GM21737 (cell line): Measurements from ENCODE around the gene ELMO3.

Experiments
- ATAC-seq: cut with Tn5 transposase; IDR thresholded peaks from one replicate; pipeline ENCODE4 v1.9.1; 2021; ENCODE audit warnings: mild to moderate bottlenecking, moderate library complexity; ENCODE audit not compliant: unreplicated experiment

The ELMO3 gene

DNA sequence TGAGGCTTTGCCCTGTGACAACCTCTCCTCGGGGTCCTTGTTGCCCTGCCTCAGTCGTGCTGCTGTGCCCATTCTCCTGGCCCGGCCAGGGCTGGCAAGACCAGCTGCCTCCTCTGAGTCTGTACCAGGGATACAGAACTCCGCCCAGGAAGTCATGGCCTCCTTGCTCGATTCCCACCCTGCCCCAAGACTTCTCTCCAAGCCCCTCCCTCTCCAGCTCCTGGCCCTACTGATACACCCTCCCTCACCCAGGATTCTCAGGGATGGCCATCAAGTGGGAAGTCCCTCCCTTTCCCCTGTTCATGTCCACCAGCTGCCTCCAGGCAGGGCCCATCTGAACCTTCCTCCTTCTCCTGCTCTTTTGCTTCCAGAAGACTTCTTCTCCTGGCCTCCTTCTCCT, 16.8 kb downstream of the ELMO3 start:
- no peak for ATAC-seq

DNA sequence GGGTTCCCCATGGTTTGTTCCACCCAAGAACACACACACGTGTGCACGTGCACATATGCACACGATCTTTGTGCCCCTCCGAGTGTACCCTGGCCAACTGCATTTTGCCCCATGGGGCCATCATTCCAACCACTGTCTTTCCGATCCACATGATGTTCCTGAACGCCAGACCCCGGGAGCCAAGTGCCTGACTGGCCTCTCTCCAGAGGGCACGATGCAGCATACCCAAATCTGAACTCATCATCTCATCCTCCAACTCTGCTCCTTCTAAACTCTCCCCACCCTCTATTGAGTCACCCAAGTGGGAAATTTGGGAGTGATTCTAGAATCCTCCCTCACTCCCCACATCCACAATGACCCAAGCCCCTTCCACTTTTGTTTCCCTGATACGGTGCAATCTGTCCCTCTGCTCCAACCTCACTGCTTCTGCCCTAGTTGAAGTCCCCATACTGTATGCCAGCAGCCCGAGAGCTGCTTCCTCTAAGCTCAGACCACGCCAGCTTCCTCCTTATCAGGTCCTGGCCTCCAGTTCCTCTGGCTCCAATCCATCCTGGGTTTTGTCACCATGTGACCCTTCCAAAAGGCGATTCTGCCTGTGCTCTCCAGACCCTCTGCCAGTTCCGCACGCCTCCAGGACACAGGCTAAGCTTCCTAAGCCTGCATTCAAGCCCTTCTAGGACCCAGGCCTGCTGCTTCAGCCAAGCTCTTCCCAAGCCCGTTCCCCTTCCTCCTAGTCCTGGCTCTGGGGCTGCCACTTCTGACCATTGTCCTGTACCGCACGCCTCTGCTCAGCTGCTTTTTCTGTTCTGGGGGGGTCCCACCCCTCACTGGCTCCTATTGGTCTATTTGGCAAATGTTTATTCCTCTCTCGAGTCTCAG, 17.9 kb downstream of the ELMO3 start:
- ATAC-seq = no peak

DNA sequence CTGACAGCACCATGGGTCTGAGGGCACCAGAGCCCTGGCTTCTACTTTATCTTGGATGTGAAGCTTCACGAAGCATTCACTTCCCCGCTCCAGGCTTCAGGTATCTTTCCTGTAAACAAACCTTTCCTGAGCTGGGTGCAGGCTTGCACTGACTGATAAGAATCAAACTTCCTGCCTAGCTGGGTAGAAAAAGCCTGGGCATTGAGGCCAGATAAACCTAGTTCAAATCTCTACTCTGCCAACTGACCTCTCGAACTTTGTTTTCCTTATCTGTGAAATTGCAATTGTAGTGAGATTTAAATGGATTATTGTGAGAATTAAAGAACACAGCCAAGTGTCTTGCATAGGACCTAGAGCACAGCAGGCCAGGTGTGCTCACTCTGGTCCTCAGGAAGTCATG, 25.1 kb downstream of the ELMO3 start:
- ATAC-seq = no peak

DNA sequence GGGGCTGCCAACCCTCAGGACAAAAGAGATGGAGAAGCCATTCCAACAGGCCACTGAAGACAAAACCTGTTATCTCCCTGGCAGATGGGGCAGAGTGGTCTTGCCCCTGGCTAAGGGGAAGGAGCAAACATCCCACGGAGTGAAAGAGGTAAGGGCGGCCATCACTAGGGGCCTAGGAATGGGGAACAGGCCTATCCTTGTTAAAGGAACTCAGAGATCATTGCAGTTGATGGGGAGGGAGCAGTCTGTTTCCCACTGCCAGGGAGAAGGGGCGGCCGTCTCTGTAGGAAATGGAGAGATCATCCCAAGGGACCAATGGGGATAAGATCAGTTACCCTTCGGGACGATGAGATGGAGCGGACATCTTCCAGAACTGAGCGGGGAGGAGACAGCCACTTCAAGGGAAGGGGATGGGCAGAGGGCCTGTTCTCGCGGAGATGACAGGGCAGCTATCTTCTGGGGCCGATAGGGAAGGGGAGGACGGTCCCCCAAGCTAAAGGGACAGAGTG, 27.4 kb downstream of the ELMO3 start:
- ATAC-seq = no peak

DNA sequence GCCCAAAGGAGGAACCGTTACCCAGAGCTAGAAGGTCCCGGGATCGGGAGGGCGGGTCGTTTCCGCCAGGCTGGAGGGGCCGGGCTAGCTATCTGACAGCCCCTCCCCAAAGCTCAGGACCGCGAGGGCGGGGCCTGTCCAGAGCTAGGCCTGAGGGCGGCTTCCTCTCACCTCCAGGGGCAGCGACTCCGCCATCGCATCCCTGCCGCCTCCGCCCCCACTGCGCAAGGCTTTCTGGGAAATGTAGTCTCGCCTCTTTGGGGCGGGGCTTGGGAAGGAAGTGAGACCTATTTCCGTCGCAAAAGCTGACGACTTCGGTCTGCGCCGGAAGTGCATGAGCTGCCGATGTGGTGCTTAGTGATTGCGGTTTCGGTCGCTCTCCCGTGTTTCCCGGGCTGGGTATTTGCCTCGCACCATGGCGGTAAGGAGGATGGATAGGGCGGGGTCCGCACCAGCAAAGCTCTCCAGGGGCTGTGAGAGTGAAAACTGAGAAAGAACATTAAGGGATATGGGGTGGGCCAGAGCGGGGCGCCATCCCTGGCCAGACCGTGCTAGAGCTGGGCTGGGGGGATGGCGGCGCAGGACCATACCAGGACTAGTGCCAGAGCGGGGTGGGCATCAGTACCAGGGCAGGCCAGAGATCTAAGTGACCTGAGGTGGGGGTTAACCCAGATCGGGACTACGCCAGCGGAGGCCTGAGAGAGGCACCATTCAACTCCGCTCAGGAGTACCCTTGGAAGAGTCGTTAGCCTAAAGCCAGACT, 28.1 kb downstream of the ELMO3 start, which contains the start of gene TMEM208:
Gene TMEM208, plus strand, starts transcription at position 327 of the 763 bp plus-strand sequence. Its CDS starts 89 bp downstream, at position 416.
- ATAC-seq = peak; percentile 90

DNA sequence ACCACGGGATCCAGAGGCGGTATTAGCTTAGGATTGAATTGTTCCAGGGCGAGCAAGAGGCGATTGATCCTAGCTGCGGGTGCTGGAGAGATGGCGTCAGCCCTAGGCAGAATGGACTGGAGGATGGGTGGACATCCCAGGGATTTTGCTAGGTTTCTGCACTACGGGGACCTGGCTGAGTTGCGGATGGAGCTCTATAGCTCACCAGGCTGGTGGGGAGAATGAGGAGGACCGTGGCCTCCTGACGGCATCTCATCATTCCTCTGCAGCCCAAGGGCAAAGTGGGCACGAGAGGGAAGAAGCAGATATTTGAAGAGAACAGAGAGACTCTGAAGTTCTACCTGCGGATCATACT, 28.6 kb downstream of the ELMO3 start:
- ATAC-seq = no peak

DNA sequence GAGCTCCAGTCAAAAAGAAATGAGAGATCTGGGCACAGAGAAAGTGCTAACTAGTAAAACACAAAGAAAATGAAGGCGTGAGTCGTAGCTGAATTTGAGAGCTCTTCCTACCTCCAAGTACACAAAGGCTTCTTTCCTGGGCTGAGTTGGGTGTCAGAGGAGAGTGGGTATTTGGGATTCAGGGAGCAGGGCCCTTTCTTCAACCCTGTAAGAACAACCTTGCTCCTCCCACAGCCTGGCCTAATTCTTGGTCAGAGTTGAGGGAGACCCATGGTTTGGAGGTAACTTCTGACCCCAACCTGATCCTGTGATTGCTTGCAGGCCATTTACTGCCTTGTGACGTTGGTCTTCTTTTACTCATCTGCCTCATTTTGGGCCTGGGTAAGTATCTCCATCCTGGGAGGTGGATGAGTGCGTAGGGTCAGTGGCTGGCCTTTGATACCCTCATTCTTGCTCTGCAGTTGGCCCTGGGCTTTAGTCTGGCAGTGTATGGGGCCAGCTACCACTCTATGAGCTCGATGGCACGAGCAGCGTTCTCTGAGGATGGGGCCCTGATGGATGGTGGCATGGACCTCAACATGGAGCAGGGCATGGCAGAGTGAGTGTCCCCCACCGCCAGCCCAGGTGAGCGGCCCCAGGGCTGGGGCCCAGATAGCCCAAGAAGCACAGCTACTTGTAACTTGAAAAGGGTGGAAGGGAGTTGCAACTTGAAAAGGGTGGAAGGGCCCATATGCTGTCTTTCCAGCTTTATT, 29.3 kb downstream of the ELMO3 start:
- ATAC-seq = no peak

DNA sequence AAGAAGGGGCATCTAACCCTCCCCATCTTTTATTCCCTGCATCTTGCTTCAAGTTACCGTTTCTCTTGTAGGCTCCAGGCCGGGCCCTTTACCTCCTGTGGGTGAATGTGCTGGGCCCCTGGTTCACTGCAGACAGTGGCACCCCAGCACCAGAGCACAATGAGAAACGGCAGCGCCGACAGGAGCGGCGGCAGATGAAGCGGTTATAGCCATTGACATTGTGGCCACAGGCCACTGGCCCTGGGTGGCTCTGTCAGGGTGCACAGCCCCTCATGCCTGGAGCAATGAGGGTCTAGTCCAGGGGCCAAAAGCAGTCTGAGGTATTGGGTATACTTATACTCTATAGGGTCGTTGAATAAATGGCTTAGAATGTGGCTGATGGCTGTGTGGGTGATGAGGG, 30.0 kb downstream of the ELMO3 start:
- ATAC-seq = no peak

DNA sequence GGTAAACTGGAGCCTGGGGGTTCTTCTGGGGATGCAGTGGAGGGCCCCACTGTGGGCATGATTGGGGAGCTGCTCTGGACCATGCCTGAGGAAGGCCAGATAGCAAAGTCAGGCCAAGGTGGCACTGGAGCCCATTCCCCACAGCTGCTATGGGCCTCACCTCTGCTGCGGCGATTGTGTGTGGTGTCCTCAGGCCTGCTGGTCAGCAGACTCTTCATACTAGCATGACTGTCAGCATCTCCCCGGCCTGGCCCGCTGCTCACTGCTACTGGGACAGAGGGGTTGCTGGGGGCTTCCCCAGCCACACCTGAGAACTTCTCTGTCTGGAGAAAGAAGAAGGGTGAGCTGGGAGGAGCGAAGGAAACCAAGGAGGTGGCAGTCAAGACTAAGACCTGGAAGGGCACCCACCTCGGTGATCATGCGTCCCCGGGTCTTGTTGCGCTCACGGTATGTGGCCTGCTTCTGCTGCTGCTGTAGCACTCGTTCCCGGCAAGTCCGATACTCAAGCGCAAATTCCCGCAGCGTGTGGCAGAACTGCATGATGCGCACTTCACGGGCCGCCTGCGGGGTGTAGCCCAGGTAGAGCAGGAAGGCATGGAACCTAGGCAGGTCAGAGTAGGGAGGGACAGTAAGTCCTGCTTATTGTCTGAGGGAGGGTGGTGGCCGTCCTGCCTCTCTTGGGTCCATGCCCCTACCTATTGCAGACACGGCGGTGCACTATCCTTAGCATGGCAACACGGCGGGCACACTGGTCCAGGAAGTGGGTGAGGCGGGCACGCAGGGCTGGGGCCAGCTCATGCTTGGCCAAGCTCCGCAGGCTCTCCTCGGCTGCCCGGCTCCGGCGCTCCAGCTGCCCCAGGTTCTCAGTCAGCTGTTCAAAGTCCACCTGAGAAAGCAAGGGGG, 31.2 kb downstream of the ELMO3 start:
- ATAC-seq = no peak

DNA sequence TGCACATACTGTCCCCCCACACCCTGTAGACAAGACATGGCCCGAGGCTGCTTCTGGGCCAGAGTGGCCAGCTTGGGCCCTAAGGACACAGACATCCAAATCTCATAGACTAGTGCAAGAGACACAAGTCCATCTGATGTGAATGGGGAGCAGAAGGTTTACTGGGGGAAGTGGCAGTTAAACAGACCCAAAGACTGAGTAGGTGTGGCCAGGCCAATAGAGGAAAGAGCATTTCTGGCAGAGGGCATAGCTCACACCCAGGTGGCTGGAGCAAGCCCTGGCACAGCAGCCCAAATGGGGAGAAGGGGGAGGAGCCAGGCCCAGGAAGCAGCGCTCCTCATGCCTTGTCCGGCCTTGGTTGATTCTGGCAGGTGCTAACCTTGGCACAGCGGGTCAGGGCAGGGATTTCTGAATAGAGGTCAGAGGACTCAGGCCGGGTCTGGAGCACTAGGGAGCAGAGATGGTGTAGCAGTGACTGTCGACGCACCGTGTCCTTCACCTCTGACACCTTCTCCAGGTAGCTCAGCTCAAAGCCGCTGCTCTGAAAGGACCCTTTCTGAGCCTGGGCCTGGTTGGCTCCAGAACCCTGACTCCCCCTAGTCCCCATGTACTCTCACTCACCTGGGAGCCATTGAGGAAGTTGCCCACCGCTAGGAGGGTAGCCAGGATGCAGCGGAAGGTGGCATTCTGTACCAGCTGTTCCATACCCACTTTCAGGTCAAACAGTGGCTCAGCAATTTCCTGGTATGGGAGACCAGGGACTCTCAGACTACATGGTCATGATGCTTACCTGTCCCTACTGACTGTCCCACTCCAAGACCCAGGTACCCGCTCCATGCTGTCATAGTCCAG, 32.1 kb downstream of the ELMO3 start:
- ATAC-seq = no peak

DNA sequence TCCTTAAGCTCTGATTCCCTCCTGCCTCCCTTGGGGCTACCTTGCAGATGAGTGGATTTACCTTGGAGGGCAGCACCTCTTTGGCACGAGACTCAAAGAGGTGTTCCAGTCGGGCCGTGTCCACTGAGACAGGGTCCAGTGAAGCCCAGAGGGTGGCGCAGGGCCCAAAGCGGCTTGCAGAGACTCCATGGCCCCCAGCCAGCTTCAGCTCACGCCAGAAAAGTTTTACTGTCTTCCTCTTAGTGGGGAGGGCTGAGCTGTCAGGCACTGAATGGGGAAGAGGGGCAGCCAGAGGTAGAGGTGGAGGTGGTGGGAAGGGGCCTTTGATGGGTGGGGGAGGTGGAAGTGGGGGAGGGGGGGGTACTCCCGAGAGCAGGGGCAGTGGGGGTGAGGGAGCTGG, 34.7 kb downstream of the ELMO3 start:
- no peak for ATAC-seq

DNA sequence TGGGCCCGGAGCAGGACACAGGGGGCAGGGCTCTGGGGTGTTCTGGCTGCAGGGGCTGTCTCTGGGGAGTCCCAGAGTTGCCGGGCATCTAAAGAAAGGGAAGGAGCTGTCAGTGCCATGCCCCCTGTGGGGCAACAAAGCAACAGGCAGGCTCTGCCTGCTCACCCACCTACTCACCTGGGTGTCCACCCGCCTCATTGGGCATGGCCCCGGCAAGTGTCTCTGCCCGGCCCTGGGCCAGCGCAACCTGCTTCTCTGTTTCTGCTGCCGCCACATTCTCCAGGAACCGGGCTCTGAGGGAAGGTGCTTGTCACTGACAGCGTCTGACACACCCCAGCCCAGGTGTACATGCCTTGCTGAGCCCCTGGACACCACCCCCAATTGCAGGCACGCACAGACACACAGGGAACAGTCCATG, 35.3 kb downstream of the ELMO3 start:
- no peak for ATAC-seq

DNA sequence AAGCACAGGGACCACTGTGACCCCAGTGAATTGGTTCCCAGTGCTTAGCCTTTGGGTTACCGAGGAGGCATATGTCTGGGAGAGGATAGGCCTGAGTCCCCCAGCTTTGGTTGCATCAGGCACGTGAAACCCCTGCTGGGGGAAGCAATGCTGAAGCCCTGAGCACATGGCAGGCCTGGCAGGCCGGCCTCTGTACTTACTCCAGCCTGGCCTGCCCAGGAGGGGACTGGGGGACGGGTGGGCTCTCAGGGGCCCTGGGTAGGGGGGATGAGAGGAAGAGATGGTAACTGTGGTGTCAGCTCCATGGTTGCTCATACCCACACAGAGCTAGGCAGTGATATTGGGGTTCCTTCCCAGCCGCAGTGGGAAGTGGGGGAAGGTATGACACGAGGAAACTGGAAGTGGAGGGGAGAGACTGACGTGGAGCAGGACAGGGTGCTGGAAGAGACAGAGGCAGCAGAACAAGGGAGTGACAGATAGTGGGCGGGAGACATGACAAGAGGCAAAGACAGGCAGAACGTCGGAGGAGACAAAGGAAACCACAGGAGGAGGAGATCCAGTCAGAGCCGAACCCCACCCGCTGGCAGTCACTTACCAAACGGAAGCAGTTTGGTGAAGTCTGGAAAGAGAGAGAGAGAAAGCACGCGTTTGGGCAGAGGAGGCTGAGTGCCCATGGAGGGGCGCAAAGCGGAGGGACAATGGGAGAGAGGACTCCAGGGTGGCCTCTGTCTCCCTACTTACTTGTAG, 37.1 kb downstream of the ELMO3 start:
- ATAC-seq = no peak

DNA sequence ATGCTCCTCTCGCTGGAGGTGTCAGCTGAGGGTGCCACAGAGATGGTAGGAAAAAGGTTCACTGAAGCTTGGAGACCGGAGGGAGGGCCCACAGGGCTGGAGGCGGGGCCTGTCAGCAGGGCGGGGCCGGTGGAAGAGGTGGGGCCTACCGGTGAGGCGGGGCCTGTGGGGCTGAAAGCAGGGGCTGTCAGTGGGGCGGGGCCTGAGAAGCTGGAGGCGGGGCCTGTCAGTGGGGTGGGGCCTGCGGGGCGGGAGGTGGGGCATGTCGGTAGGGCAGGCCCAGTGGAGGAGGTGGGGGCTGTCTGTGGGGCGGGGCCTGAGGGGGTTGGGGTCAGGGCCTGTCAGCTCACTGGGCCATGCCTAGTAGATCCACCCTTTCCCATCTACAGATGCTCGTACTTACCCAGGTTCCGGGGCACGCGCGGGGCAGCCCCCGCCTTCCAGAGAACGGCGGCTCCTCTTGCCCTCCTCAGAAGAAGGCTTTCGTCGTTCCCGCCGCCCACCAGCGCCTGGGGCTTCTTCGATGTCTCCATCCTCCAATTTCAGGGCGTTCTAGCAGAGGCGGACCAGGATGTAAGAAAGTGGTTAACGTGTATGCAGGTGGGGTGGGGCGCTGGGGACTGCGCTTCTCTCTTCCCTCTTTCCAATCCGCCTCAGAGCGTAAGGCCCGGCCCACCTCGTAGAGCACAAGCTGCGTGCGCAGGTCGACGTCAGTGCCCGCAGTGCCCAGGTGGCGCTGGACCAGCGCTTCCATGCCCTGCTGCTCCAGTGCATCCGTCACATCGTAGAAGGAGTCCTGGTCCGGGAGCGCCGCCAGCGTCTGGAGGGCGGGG, 37.8 kb downstream of the ELMO3 start:
- no peak for ATAC-seq

DNA sequence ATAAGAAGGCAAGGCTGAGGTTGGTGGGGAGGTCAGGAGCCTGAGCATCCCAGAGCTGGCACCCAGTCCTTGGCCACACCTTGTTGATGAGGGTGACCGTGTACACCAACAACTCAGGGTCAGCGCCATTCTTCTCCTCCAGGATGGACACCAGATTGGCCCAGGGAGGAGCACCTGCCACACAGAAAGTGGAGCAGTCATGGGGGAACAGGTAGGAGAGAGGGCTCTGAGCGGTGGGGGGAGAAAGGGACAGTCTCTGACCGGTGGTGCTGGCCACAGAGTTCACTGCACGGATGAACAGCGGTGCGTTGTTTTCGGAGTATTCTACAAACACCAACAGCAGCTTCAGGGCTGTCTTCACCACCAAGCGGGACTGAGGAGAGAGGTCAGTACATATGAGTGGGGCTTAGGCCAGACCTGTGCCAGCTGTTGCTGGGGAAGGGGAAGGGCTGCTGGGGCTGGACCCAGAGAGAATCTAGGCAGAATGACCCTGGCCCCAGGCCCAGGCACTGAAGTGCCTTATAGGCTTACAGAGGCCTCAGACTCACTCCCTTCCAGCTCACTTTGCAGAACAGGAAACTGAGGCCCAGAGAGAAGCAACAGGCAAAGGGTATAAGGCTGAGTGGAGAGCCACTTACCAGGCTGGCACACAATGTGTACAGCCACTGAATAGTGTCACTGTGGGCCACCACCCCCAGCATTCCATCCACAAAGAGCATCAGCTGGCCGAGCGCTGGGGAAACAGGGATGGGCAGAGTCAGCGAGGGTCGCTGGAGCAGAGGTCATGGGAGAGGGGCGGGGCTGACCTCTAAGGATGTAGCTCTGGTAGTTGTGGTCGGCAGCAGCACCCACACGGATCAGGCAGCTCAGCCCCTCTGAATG, 38.7 kb downstream of the ELMO3 start:
- ATAC-seq = no peak

DNA sequence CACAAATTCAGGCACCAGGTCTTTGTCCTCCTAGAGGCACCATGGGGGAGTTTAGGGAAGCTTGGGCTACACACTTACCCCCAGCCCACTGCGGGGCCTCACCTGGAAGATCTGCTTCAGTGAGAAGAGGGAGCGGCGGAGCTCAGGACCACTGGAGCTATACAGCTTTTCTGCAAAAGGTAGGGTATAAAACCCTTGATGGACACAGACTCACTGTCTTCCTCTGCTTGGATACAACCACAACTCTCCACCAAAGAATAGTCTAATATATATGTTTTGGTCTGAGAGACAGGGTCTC, 39.3 kb downstream of the ELMO3 start:
- ATAC-seq = no peak
